Retinal pigment epithelial cell (primary cell): Measurements from ENCODE around the gene CLIC4.

ENCODE experiments used
- DNase-seq: peaks from one replicate; pipeline ENCODE4 v3.0.0-alpha.2; 2010; ENCODE audit warnings: low read depth
- H3K4me3 ChIP-seq: 2 replicates; pipeline ENCODE4 v1.5.1; 2011; ENCODE audit warnings: mild to moderate bottlenecking, low read length, control low read depth, moderate library complexity
- CTCF ChIP-seq: conservative IDR thresholded peaks from 2 replicates; pipeline ENCODE4 v1.5.1; 2011; ENCODE audit warnings: low read depth, low read length, control low read depth, inconsistent platforms

CLIC4 gene

GRCh38 chr1:24871306-24871901 lies 126.2 kb downstream of the CLIC4 start:
- H3K4me3 ChIP-seq: no peak overlapping the region
- TF ChIP-seq CTCF: no peak
- no peak for DNase-seq

GRCh38 chr1:24872061-24872850 lies 127.0 kb downstream of the CLIC4 start:
- no peak for TF ChIP-seq CTCF
- no peak overlapping the region for H3K4me3 ChIP-seq
- DNase-seq: no peak

GRCh38 chr1:24873148-24873547 lies 127.9 kb downstream of the CLIC4 start:
- no peak for DNase-seq
- no peak for TF ChIP-seq CTCF

GRCh38 chr1:24874056-24874455 lies 128.8 kb downstream of the CLIC4 start:
- no peak for DNase-seq
- H3K4me3 ChIP-seq: no peak overlapping the region
- TF ChIP-seq CTCF: no peak

More at GRCh38 chr1:24873148-24873547, 127.9 kb downstream of the CLIC4 start:
- H3K4me3 ChIP-seq: no peak overlapping the region

- TF ChIP-seq CTCF: no peak
- DNase-seq: no peak
- no peak overlapping the region for H3K4me3 ChIP-seq
Observed at GRCh38 chr1:24874611-24875234, 129.5 kb downstream of the CLIC4 start.

GRCh38 chr1:24875257-24875656 lies 130.0 kb downstream of the CLIC4 start:
- TF ChIP-seq CTCF: no peak
- no peak for DNase-seq
- no peak overlapping the region for H3K4me3 ChIP-seq
